ENCODE measurements around the gene TOMM20.

Gene TOMM20

DNA sequence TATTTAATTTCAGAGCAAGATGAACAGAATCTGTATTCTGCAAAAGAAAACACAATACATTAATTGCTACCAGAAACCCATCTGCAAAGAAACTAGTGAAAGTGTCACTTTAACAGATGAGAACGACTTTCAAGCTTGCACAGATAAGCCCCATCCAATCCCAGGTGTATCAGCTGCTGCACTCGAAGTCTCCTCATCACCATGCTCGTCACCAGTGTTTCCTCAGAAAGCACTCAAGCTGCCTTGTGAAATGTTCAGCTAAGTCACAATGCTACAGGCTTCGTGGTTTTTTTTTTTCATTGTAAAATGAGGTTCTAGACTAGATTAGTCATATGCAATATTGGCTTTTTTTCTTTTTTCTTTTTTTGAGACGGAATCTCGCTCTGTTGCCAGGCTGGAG, 3.3 kb upstream of the TOMM20 start:
- H2AFZ ChIP-seq, result no peak overlapping the region
- no peak overlapping the region for H3K4me2 ChIP-seq (ENCODE audit: low read length)
- H3K27me3 ChIP-seq (ENCODE audit: control insufficient read depth, insufficient read depth, low read length), result no peaks in the 10 kb centered on the region
- peaks cover 15% of the 10 kb centered on the region for H3K79me2 ChIP-seq
- H3K36me3 ChIP-seq (ENCODE audit: control insufficient read depth, insufficient read depth, low read length), result no peaks in the 10 kb centered on the region
- TF ChIP-seq, protein P1, sequence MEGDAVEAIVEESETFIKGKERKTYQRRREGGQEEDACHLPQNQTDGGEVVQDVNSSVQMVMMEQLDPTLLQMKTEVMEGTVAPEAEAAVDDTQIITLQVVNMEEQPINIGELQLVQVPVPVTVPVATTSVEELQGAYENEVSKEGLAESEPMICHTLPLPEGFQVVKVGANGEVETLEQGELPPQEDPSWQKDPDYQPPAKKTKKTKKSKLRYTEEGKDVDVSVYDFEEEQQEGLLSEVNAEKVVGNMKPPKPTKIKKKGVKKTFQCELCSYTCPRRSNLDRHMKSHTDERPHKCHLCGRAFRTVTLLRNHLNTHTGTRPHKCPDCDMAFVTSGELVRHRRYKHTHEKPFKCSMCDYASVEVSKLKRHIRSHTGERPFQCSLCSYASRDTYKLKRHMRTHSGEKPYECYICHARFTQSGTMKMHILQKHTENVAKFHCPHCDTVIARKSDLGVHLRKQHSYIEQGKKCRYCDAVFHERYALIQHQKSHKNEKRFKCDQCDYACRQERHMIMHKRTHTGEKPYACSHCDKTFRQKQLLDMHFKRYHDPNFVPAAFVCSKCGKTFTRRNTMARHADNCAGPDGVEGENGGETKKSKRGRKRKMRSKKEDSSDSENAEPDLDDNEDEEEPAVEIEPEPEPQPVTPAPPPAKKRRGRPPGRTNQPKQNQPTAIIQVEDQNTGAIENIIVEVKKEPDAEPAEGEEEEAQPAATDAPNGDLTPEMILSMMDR (IDR thresholded peaks at IDR 0.05), result no peak
- H3K9ac ChIP-seq, result no peak overlapping the region
- H3K4me3 ChIP-seq (ENCODE audit: low read depth, low read length), result no peak overlapping the region
- no peaks in the 10 kb centered on the region for H3K9me3 ChIP-seq (ENCODE audit: control insufficient read depth, low read length)
- H3K4me1 ChIP-seq, result no peaks in the 10 kb centered on the region
- no peak overlapping the region for H3K27ac ChIP-seq

DNA sequence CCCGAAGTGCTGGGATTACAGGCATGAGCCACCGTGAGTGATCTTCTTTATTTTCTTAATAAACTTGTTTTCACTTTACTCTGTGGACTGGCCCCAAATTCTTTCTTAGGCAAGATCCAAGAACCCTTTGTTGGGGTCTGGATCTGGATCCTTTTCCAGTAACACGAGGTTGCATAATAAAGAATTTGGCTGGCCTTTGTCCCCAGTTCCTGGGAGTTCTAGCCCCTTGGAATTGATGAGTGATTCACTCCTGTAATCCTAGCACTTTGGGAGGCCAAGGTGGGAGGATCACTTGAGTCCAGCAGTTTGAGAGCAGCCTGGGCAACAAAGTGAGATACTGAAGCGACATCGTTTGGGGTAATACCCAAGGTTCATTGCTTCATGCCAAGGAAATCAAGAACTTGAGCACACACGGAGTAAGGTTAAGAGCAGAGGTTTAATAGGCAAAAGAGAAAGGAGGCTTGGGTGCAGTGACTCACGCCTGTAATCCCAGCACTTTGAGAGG, 2.2 kb upstream of the TOMM20 start:
- no peak overlapping the region for H3K9ac ChIP-seq
- no peak overlapping the region for H3K4me2 ChIP-seq (ENCODE audit: low read length)
- H3K27ac ChIP-seq, result no peak overlapping the region
- TF ChIP-seq, protein P1 (IDR thresholded peaks at IDR 0.05), result no peak
- no peaks in the 10 kb centered on the region for H3K9me3 ChIP-seq (ENCODE audit: control insufficient read depth, low read length)
- peaks cover 19% of the 10 kb centered on the region for H3K79me2 ChIP-seq
- no peak overlapping the region for H3K4me3 ChIP-seq (ENCODE audit: low read depth, low read length)
- no peaks in the 10 kb centered on the region for H3K36me3 ChIP-seq (ENCODE audit: control insufficient read depth, insufficient read depth, low read length)
- H2AFZ ChIP-seq, result no peak overlapping the region
- no peaks in the 10 kb centered on the region for H3K27me3 ChIP-seq (ENCODE audit: control insufficient read depth, insufficient read depth, low read length)
- H3K4me1 ChIP-seq, result no peaks in the 10 kb centered on the region

DNA sequence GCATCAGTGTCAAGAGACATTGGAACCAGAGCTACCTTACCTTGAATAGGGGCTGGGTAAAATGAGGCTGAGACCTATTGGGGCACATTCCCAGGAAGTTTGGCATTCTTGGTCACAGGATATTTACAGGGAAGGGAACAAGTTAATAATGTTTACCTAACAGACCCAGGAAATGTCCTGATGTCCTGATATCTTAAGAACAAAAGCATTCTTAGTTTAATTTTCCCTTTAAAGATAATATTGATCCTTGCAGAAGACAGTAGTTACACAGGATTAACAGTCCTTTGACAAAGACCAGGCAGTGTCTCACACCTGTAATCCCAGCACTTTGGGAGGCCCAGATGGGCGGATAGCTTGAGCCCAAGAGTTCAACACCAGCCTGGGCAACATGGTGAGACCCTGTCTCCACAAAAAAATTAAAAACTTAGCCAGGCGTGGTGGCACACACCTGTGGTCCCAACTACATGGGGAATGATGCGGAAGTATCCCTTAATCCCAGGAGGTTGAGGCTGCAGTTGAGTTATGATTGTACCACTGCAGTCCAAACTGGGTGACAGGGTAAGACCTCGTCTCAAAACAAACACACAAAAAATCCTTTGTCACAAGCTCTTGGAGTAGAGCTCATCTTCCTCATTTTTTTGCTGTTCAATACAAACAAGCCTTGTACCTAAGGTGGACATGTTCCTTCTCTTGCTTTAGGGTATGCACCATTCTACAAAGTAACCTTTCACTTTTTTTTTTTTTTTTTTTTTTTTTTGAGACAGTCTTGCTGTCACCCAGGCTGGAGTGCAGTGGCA, 1.3 kb upstream of the TOMM20 start:
- Histone ChIP-seq H3K36me3 (ENCODE audit: control insufficient read depth, insufficient read depth, low read length) (no peaks in the 10 kb centered on the region), H3K79me2 (peaks cover 21% of the 10 kb centered on the region), H3K4me2 (ENCODE audit: low read length) (no peak overlapping the region), H3K9ac (no peak overlapping the region), H3K27ac (no peak overlapping the region), H2AFZ (peak overlapping the region; percentile 89), H3K4me3 (ENCODE audit: low read depth, low read length) (no peak overlapping the region), H3K4me1 (no peaks in the 10 kb centered on the region), H3K27me3 (ENCODE audit: control insufficient read depth, insufficient read depth, low read length) (no peaks in the 10 kb centered on the region), H3K9me3 (ENCODE audit: control insufficient read depth, low read length) (no peaks in the 10 kb centered on the region)
- TF ChIP-seq, protein P1 (IDR thresholded peaks at IDR 0.05), result no peak

DNA sequence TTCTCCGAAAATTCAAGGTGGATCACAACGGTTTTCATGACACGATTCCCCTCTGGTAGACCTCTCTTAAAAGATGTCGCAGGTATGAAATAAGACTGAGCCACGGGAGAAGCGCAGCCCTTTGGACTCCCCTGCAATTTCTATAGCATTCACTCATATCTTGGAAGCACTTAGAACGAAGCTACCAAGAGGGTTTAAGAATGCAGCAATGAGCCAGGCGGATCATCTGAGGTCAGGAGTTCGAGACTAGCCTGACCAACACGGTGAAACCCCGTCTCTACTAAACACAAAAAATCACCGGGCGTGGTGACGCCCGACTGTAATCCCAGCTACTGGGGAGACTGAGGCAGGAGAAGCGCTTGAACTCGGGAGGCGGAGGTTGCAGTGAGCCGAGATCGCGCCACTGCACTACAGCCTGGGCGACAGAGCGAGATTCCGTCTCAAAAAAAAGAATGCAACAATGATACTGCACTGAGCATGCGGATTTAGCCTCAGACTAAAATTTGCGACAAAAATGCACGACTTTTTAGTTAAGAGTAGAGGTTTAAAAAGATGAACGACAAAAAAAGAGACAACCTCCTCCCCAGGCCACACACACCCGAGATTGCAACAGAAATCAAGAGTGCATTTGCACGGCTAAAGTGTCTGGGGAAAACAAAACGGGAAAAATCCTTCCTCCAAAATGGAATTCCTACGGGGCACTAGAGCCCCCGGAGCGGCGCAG, 743 bp downstream of the TOMM20 start:
- no peaks in the 10 kb centered on the region for H3K36me3 ChIP-seq (ENCODE audit: control insufficient read depth, insufficient read depth, low read length)
- H3K4me3 ChIP-seq (ENCODE audit: low read depth, low read length), result peak overlapping the region; percentile 79
- H3K4me2 ChIP-seq (ENCODE audit: low read length), result peak overlapping the region; percentile 69
- peak overlapping the region; percentile 75 for H3K27ac ChIP-seq
- no peaks in the 10 kb centered on the region for H3K9me3 ChIP-seq (ENCODE audit: control insufficient read depth, low read length)
- TF ChIP-seq, protein P1 (IDR thresholded peaks at IDR 0.05), result no peak
- no peaks in the 10 kb centered on the region for H3K27me3 ChIP-seq (ENCODE audit: control insufficient read depth, insufficient read depth, low read length)
- peak overlapping the region; percentile 67 for H3K9ac ChIP-seq
- H3K79me2 ChIP-seq, result peaks cover 23% of the 10 kb centered on the region
- H2AFZ ChIP-seq, result peak overlapping the region; percentile 89
- peaks cover 2% of the 10 kb centered on the region for H3K4me1 ChIP-seq
